Panc1 (cell line): ENCODE measurements around the gene MIOS. TPM values are rescaled to one million over a fixed set of nuclear protein-coding genes. Genes with fewer than 3 reads are reported as not detected.

Experiments
- ATAC-seq: fragments of 200-7000 bp; cut with Tn5 transposase; 2 replicates; pipeline ENCODE4 v1.9.1; 2020; ENCODE audit warnings: mild to moderate bottlenecking, moderate library complexity
- BruUV-seq: library from RNA; stranded (reverse); fragments of 400-500 nt; replicated peaks from 2 replicates; lab custom pipeline; 2021; lab: Mats Ljungman, UMichigan
- CTCF ChIA-PET: fragments of 300-600 bp; sonication (Branson Sonifier 250); formaldehyde crosslinking; loops from one replicate; lab custom pipeline; 2022; ENCODE audit warnings: antibody characterized with exemption; lab: Charles Lee
- POLR2A ChIA-PET: fragments of 300-600 bp; sonication (Branson Sonifier 250); formaldehyde crosslinking; loops from one replicate; lab custom pipeline; 2022; ENCODE audit warnings: antibody characterized with exemption; lab: Charles Lee
- DNase-seq: peaks from one replicate; pipeline ENCODE4 v3.0.0-alpha.2; 2010; ENCODE audit warnings: low read depth, low spot score
- H3K27ac ChIP-seq: 2 replicates; pipeline ENCODE4 v1.5.1; 2011; ENCODE audit warnings: mild to moderate bottlenecking, low read length, inconsistent platforms
- H3K27me3 ChIP-seq: fragments of 200-500 bp; sonication (Bioruptor generic); 2 replicates; pipeline ENCODE4 v1.6.0; 2014; ENCODE audit warnings: low read length, inconsistent platforms; ENCODE audit not compliant: control insufficient read depth, insufficient read depth
- H3K36me3 ChIP-seq: fragments of 200-500 bp; sonication (Bioruptor generic); 2 replicates; pipeline ENCODE4 v1.5.1; 2014; ENCODE audit warnings: inconsistent platforms, mild to moderate bottlenecking, low read length, moderate library complexity; ENCODE audit not compliant: control insufficient read depth, insufficient read depth
- H3K4me1 ChIP-seq: 2 replicates; pipeline ENCODE4 v1.5.1; 2011; ENCODE audit warnings: inconsistent platforms, mild to moderate bottlenecking, low read length, moderate library complexity; ENCODE audit not compliant: control insufficient read depth, insufficient read depth
- H3K4me3 ChIP-seq, 2 experiments: 2 replicates each; pipeline ENCODE4 v1.5.1; 2011 to 2012; ENCODE audit warnings: low read depth in 2 of 2, low read length in 2 of 2, mild to moderate bottlenecking in 2 of 2, inconsistent platforms in 1 of 2, moderate library complexity in 1 of 2
- H3K9me3 ChIP-seq: fragments of 200-500 bp; sonication (Bioruptor generic); 2 replicates; pipeline ENCODE4 v1.5.1; 2014; ENCODE audit warnings: low read depth, mild to moderate bottlenecking, inconsistent platforms, low read length, moderate library complexity; ENCODE audit not compliant: control insufficient read depth, insufficient read depth
- CTCF ChIP-seq: fragments of 450-650 bp; IDR thresholded peaks from 2 replicates; pipeline ENCODE4 v1.5.1; 2017; ENCODE audit warnings: mild to moderate bottlenecking
- POLR2AphosphoS5 ChIP-seq: IDR thresholded peaks from 2 replicates; pipeline ENCODE4 v1.6.1; 2012; ENCODE audit warnings: mild to moderate bottlenecking, low read depth, low read length, moderate library complexity
- REST ChIP-seq, 2 experiments: IDR thresholded peaks; 2 replicates each; pipeline ENCODE4 v1.6.1; 2011 to 2012; ENCODE audit warnings: low read depth in 2 of 2, control low read depth in 1 of 2, low read length in 1 of 2, mild to moderate bottlenecking in 1 of 2, moderate library complexity in 1 of 2; ENCODE audit not compliant: insufficient read depth in 1 of 2
- SIN3A ChIP-seq: IDR thresholded peaks from 2 replicates; pipeline ENCODE4 v1.6.1; 2012; ENCODE audit warnings: low read depth, mild to moderate bottlenecking, low read length, moderate library complexity, borderline replicate concordance; ENCODE audit not compliant: insufficient read depth
- TCF7L2 ChIP-seq: IDR thresholded peaks from 2 replicates; pipeline ENCODE4 v1.6.1; 2011; ENCODE audit warnings: mild to moderate bottlenecking, low read depth, low read length, inconsistent platforms
- in situ Hi-C: cut with HindIII; loops from 2 replicates; pipeline ENCODE4 v1.10.0; 2016; ENCODE audit warnings: low sequenced_read_pairs, low pct_unique_long_range_greater_than_20kb
- intact Hi-C: fragments of 100-400 bp; cut with micrococcal nuclease; formaldehyde crosslinking; loops from one replicate; pipeline ENCODE4 v1.10.0; 2022; ENCODE audit not compliant: unreplicated experiment
- total RNA-seq: library from RNA; stranded (reverse); gene quantifications from one replicate; pipeline ENCODE4 v1.2.1, GENCODE V29; 2021; ENCODE audit not compliant: unreplicated experiment

Gene MIOS
- total RNA-seq, 1 experiment from 2014 or later: 40.8 TPM

- intact Hi-C loops: no loop called here
- Histone ChIP-seq H3K9me3 (no peaks in the 10 kb centered on the region), H3K4me1 (no peaks in the 10 kb centered on the region), H3K27ac (no peak overlapping the region), H3K27me3 (no peaks in the 10 kb centered on the region), H3K36me3 (no peaks in the 10 kb centered on the region), H3K4me3 (no peak overlapping the region)
- ChIA-PET CTCF (no interaction called here), POLR2A (no interaction called here)
- BruUV-seq: no TSS peak
- TF ChIP-seq TCF7L2: no peak
- TF ChIP-seq POLR2AphosphoS5: no peak
- TF ChIP-seq SIN3A: no peak
- no peak for TF ChIP-seq CTCF
- no peak for TF ChIP-seq REST (IDR thresholded peaks at IDR 0.05; ENCODE audit: insufficient read depth in 1 of 2, low read depth in 2 of 2, low read length in 1 of 2)
- DNase-seq: no peak
- in situ Hi-C loops: no loop called here
- ATAC-seq: no peak
Observed at GRCh38 chr7:7613210-7613609, 46.5 kb downstream of the MIOS start.

GRCh38 chr7:7614018-7614741 lies 47.5 kb downstream of the MIOS start:
- in situ Hi-C loops: no loop called here
- H3K4me1 ChIP-seq: no peaks in the 10 kb centered on the region
- POLR2A ChIA-PET: no interaction called here

More at GRCh38 chr7:7614018-7614741, 47.5 kb downstream of the MIOS start:
- Histone ChIP-seq H3K27me3 (no peaks in the 10 kb centered on the region; the same call in 1 of the 2 replicates), H3K36me3 (no peaks in the 10 kb centered on the region), H3K27ac (no peak overlapping the region), H3K4me3 (no peak overlapping the region), H3K9me3 (no peaks in the 10 kb centered on the region)
- ATAC-seq: no peak
- no TSS peak for BruUV-seq
- intact Hi-C loops: no loop called here
- no peak for DNase-seq
- CTCF ChIA-PET: no interaction called here
- TF ChIP-seq REST (IDR thresholded peaks at IDR 0.05; ENCODE audit: insufficient read depth in 1 of 2, low read depth in 2 of 2, low read length in 1 of 2) (no peak), CTCF (no peak), TCF7L2 (no peak), SIN3A (no peak)
